Upper lobe of left lung (tissue), 4 donors: ENCODE measurements around the gene SPDYE11.

Experiments used
- CTCF ChIP-seq, 6 experiments: fragments of 450-650 bp in 4 of 6; fragments of 200-600 bp in 2 of 6; sonication (generic) in 2 of 6; IDR thresholded peaks; one replicate each; pipeline ENCODE4 v1.5.1; 2016 to 2019; ENCODE audit warnings: antibody characterized with exemption in 6 of 6
- POLR2A ChIP-seq, 4 donors: fragments of 450-650 bp; IDR thresholded peaks; one replicate each; pipeline ENCODE4 v1.5.1; 2016 to 2017; ENCODE audit warnings: antibody characterized with exemption in 4 of 4, mild to moderate bottlenecking in 2 of 4

- TF ChIP-seq CTCF (IDR thresholded peaks at IDR 0.05), result peak in 1 of 6 experiments; percentile 6
- TF ChIP-seq POLR2A (IDR thresholded peaks at IDR 0.05), result peak in 3 of 4 donors; percentile 76 to 85 (median 83)
These were observed 51.8 kb downstream of the SPDYE11 start for GRCh38 chr7:73005693-73006447.
